Activated T-cell treated with anti-CD3 and anti-CD28 coated beads for 24 hours (primary cell): ENCODE data around the gene FAM72B.
"Not testable (repeated sequence)": the region's sequence is repeated elsewhere in the genome, so short reads cannot be mapped to it uniquely, and the experiment has no call there.

Experiments
- DNase-seq: peaks from one replicate; pipeline ENCODE4 v3.0.0-alpha.2; 2020; ENCODE audit warnings: low read depth

The FAM72B gene

DNA sequence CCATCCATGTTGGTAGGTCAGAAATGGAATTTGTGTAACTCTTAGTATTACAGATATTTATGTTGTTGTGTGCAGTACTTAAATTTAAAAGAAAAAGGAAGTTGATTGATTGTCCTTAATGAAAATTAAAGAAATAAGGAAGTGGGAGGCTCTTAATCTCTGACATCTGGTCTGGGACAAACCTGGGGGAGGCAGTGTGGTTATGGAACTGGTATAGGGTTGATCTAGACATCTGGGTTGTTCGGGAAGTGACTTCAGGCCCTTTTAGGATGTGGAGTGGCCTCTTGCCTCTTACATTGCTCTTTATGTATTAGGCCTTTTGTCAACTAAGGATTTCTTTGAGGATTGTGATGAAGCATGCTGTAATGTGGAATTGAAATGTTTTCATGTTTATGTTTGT lies 16.1 kb upstream of the FAM72B start:
- DNase-seq, result not testable (repeated sequence)

GRCh38 chr1:121199763-121200162 lies 15.6 kb upstream of the FAM72B start:
- DNase-seq, result not testable (repeated sequence)

DNA sequence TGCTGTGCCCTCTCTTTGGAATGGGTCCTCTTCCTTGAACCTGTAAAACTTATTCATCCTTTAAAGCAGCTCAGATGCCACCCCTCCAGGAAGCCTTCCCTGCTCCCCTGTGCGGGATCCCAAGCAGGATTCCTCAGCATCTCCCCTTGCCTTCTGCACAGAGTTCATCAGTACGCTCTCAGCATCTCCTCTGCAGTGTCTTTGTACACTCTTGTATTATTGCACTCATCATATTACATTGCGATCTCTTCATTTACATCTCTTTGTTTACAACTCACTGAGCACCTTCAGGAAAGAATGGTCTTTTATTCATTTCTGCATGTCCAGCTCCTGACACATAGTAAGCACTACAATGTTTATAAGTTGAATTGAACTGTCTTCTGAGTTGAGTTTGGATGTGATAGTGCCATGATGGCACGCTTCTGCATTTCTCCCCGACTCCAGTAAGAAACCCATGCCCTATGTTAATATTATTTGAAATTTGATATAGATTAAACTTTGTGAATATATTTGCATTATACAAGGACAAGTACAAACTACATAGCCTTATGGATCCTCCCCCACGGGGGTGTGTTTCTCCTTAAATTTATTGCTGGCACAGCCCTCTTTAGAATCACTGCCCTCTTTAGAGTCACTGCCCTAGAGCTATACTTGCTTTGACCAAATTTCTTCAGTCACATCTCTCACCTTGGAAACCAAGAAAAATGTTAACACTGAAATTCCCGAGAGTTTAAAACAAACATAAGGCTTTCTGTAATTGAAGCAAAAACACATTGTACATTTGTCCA lies 13.1 kb upstream of the FAM72B start:
- not testable (repeated sequence) for DNase-seq

- not testable (repeated sequence) for DNase-seq
These were observed 8.4 kb upstream of the FAM72B start for GRCh38 chr1:121192512-121192911.

DNA sequence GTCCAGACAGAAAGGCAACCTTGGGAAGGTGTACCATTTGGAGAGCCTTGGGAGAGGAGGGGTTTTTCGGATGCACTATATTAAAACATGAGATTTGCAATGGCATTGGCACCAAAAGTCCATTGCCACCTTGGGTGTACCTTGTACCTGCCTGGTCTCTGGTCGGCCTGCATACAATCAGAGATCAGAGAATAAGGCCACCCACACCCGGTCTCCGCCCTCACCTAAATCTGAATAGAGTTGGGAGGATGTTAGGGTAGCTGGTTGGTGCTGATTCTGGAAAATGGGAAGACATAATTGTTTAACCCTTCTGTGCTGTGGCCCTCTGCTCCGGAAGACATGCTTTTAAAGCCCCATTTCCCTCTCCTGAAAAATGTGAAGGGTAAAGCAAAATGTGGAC lies 3.8 kb upstream of the FAM72B start:
- not testable (repeated sequence) for DNase-seq

- DNase-seq, result not testable (repeated sequence)
These were observed 2.1 kb upstream of the FAM72B start for GRCh38 chr1:121186191-121186590.

DNA sequence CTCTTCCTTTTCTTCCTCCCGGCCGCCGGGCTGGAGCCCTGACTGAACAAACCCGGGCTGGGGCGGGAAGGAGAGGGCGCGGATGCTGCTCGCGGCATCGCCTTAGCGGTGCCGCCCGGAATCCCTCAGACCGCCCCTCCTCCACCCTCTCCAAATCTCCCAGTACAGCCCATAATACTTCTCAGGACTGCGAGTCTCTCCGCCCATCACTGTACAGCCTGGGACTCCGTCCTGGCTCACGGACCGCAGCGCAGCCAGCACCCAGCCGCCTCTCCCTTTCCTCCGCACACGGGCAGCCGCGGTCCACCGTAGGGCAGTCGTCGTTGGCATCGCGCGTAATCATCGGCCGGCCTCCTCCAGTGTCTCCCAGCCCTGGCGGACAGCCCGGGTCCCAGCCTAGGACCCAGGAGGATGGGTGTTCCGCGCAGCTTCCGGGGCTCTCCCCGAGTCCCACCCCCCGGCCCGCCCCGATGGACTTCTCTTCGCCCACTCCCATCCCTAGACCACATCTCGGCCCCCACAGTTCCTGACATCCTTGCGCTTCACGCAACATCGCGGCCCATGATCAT lies 1.1 kb upstream of the FAM72B start:
- DNase-seq, result not testable (repeated sequence)

DNA sequence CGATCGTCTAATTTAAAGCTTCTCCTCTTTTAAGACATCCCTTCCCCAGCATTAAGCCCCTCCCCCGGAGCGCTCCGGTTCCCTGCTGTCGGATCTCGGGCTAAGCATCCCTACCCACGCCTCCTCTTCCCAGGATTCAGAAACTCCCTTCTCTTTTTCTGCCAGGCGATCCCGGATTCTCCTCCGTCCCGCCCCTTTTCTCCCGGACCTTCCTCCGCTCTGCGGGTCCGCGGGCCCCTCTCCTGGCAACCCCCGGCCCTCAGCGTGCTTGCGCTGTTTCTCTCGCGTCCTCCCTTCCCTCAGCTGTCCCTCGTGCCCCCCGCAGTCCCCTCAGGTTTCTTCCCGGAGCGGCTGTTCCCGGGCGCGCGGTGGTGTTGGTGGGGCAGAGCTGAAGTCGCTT lies 273 bp downstream of the FAM72B start:
- DNase-seq, result not testable (repeated sequence)

DNA sequence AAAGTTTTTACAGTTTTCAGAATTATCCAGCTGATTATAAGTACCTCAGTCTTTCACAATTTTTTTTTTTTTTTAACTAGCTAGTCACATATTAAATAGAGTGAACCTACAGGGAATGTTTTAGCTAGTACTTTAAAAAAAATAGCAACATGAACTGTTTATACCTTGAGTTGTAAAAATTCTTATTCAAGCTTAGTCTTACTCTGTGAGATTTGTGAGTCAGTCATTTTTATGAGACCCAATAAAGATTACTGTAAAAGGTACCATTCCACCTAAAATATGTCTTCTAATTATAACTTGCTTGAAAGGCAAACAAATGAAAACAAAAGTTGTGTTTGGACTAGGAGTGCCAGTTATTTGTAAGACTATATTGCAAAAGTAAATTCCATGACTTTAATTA lies 5.9 kb downstream of the FAM72B start:
- DNase-seq, result not testable (repeated sequence)

GRCh38 chr1:121176649-121177048 lies 7.5 kb downstream of the FAM72B start:
- DNase-seq, result not testable (repeated sequence)

DNA sequence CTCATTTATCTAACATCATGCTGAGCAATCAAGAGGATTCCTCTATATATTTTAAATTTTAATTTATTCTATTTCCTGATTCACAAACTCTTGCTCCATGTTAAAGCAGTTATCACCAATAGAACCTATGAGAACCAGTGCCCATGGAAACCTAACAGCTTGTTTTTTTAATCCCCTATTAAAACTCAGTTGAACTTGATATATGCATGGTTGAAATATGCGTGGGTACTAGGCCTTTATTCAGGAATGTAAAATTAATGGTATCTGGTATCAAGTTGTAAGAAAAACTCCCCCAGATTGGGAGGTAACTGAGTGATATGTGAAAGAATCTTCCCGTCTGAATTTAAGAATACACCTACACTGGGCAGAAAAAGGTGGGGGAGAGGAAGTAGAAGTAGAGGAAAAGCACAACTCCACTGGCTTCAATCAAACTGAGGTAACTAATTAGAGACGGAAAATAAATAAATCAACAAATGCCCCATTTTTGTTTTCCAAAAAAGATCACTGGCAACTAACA lies 15.9 kb downstream of the FAM72B start:
- DNase-seq, result not testable (repeated sequence)

DNA sequence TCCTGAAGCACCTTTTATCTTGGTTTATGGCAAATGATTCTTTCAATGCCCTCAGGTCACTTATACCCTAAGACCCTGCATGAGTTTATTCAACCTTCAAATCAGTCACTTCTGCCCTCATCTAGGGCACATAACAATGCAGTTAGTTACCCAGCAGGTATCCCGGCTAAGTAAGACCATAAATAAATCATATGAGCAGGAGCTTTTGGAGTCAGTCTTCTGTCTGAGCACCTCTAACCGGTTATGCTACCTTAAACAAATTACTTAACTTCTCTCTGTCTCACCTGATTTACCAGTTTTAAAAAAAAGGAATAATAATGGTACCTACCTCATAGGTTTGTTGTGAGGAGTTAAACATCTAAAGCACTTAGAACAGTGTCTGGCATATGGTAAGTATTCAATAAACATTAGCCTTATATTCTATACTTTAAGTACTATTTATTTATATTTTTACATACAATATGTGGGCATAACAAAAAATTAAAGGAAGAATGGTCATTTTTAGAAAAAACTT lies 16.9 kb downstream of the FAM72B start:
- not testable (repeated sequence) for DNase-seq

GRCh38 chr1:121165296-121165695 lies 18.8 kb downstream of the FAM72B start:
- not testable (repeated sequence) for DNase-seq

DNA sequence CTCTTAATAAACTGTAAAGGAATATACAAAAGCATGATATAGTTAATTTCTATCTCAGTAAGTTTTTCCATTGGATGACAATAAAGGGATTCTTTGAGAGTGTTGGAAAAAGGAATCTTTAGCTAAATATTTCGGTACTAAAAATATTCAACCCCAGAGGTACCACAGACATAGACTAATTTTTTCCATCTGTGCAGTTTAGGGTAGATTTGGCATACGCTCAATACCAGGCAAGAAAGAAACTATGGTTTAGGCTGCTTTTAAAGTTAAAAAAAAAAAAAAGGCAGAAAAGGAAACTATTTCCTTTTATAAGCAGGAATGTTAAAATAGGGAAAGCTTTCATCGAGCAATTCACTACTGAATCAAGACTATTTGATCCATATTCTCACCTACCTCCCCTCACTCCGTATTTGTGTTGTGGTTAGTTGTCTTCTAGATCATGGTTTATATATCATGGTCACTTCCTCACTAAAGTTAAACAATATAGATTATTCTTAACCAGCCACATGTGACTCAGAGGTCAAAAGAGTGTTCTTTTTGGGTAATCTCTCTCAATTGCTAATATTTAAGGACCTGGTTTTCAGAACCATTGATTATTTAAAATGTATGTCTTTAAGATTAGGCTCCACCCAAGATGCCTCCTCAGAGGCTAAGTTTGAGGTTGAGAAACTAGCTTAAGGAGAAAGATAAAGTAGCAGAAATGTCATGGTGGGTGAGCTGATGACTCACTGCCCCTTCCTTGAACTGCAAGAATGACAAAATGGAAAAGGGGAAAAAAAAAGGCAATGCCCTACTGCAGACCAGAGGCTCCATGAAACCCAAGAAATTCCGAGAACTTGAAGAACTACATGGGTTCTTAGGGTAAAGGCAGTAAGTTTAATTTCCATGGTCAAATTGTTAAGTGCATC lies 20.0 kb downstream of the FAM72B start:
- not testable (repeated sequence) for DNase-seq

DNA sequence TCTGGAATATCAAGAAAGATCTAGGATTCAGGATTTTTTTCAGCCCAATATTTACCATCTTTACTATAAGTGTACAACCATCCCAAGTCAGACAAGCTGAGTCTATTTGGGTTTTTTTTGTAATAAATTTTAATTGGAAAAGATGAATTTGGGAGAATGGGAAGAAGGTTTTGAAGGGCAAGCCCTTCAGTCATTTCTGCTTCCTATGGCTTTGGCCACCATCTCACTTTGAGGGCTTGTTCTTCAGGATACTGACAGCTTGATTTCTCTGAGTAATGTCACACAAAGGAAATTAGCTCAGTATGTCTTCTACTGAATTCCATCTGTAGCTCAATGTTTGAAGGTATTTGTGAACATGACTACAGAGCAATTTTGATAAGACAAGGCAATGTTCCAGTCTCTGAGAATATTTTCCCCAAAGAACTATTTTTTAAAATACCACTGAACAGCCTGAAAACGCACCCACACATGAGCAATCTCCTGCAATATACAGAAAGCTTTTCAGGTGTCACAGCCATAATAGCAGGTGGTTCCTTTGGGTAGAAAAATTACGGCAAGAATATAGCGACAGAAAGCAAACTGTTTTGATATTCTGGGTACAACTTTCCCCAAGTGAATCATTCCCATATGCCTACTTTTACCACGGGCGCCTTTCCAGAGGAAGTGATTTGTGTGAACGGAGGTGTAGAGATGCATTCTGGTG lies 22.8 kb downstream of the FAM72B start:
- DNase-seq, result not testable (repeated sequence)

DNA sequence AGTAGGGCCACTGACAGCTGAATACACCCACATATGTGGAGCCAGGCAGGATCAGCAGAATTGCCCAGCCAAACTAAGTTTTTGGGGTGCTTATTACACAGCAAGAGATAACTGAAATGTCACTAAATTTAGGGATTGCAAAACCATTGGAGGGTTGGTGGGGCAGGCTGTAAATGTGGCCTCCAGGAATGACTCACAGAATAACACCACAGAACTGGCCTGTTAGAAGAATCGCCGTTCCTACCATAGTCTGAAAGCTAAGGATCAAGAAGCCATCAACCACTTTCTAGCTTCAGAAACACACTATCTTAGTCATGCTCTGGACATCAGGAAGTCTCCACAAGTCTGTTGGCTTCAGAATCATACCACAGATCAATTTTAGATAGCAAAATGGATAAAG lies 24.0 kb downstream of the FAM72B start:
- not testable (repeated sequence) for DNase-seq

- DNase-seq, result not testable (repeated sequence)
These were observed 26.5 kb downstream of the FAM72B start for GRCh38 chr1:121157609-121158008.

DNA sequence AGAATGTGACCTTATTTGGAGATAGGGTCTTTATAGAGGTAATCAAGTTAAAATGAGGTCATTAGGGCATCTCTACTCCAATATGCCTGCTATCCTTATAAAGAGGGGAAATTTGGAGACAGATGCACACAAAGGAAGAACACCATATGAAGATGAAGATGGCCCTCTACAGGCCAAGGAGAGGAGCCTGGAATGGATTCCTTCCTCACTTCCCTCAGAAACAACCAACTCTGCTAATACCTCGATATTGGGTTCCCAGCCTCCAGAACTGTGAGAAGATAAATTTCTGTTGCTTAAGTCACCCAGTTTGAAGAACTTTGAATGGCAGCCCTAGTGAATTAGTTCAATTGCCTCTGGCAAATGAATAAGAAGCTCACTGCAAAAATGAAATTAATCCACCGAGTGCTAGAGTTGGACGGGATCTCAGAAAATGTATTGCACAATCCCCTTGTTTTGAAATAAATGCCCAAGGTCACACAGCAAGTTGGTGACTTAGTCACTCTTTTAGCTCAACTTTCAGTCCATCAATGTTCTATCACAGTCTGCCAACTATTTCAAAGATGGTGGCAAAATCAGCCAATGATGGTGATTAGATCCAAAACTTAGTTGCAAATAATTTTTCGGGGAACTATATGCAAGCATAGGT lies 27.1 kb downstream of the FAM72B start:
- DNase-seq, result not testable (repeated sequence)

DNA sequence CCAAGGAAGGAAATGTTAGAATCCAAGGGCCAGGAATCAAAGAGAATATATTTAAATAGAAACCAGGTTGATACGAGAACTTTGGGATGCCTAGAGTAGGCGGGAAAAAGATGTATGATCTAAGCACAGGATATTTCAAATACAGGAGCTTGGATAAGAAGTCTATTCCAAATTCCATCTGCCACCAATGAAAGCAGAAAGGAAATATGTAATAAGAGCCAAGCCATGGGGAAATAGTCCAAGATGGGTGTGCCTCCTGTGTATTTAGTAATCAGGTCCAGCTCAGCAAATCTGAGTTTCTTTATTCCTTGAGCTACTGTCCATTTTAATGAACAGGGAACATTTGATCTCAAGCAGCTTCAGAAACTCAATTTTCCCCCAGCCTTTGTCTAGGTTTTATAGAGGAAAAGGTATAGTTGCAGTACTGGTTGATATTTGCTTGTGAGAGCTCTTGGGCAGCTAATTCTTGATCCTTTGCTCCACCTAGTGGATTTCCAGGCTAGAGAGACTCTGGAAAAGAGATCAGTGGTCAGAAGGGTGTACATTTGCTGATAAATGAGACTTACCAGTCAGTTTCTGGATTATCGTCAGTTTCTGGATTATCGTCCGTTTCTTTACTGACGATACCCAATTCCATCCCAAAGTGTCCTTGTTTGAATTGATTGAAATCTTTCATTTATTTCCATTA lies 28.3 kb downstream of the FAM72B start:
- DNase-seq, result not testable (repeated sequence)

DNA sequence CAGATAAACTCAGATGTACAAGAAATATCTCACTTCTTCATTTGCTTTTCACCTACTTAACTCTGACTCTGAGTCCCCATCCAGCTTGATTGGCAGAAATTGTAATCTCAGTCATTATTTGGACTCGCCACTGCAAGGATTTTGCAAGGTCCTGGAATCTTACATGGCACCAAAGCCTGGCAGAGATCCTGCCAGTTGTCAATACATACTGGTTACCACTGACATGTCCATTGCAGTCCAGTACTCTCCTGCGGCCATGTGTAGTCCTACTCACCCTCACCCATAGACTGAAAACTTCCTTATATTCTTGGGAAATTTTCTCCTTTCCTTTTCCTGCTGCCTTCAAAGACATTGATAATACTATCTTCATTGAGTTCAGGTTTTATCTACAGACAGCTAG lies 29.3 kb downstream of the FAM72B start:
- not testable (repeated sequence) for DNase-seq
